GM21381 (cell line): Measurements from ENCODE around the gene LYL1.

ENCODE experiments used
- ATAC-seq: cut with Tn5 transposase; IDR thresholded peaks from one replicate; pipeline ENCODE4 v1.9.1; 2021; ENCODE audit warnings: mild to moderate bottlenecking, moderate library complexity; ENCODE audit not compliant: unreplicated experiment

LYL1 gene

DNA sequence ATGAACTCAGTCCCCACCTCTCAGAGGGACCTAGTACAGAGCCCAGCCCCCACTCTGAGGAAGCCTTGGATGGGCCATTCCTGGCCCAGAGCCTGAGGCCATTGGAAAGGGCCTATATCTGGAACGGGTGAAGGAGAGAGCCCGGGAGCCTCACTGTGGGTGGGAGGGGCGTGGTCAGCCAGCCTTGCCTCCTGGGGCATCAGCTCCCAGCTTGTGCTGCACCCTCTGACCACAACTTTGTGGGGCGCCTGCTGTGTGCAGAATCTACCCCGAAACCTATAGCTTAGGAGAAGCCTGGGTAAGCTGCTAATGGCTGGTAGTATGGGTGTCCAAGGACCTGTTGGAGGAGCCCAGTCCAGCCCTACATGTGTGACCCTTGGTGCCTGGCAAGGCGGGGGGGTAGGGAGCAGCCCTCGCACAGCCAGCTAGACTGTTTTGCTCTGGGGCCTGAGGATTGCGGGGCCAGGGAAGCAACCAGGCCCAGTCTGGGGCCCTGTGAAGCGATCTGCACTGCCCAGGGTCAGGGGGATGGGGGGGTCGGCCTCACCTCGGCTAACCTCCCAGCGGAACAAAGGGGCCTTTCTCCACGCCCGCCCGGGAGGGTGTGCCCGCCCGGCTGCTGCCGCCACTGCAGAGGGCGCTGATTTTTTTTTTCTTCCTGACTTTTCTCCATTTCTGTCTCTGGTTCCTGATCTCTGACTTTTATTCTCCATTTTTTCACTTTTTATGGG is 42.3 kb downstream of the LYL1 start:
- ATAC-seq = no peak

DNA sequence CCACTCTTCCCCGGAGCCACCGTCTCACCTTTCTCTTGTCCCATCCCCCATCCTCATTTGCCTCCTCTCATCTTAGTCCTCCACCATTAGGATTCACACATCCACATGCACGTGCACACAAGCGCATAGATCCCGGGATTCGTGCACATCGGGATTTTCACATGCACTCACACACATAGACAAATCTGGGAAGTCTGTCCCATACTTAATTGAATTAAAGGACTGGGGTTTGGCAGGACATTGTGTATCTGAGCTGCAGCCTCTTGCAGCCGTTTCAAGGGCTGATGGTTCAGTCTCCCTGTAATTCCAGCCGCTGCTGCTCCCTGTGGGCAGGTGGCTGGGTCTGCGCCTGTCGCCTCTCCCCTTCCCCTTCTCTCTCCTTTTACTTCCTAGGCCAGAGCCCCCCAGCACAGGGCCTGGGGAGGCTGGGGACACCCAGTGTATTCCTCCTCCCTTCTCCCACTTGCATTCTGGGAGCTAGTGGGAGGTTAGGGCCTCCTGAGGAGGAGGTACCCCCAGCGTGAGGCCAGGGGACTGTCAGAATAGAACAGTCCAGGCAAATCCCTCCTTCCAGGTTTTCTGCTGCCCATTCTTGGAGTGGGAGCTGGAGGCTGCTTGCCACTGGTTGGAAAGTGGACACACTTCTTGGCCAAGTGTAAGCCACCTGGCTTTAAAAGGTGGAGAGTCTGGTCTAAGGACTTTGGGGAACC is 43.6 kb downstream of the LYL1 start:
- no peak for ATAC-seq

DNA sequence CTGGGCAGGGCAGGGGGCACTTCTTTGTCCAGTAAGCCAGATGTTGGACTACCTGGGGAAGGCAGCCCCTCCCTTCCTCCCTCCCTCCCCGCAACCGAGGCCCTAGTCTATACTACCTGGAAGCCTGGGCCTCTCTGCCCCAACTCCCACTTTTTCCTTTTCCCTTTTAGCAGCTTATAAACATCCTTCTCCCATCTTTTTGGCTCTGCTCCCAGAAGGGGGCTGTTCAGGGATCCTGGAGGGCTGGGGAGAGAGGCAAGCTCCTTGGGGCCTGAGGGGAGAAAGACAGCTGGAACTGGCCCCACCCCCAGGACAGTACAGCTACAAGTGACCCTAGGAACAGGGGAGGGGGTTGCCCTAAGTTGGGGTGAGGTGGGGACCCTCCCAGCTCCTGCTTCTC is 44.9 kb downstream of the LYL1 start:
- ATAC-seq = no peak

DNA sequence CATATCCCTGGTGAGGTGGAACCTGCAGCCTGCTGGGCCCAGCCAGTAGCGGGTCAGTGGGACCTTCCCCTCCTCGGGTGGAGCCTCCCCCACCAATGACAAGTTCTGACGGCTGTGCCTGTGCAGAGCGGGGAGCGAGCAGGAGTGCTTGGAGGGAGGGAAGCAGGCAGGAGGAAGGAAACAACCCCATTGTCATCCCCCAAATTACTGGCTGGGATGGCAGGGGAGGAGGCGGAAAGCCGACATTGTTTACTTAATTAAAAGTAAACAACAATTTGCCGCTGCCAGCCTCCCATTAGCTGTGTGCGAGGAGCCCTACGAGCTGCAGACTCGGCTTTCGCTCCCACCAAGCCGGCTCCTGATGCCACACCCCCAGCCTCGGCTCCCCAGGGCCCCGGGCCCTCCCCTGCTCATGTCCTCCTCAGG is 45.5 kb downstream of the LYL1 start:
- ATAC-seq = no peak

DNA sequence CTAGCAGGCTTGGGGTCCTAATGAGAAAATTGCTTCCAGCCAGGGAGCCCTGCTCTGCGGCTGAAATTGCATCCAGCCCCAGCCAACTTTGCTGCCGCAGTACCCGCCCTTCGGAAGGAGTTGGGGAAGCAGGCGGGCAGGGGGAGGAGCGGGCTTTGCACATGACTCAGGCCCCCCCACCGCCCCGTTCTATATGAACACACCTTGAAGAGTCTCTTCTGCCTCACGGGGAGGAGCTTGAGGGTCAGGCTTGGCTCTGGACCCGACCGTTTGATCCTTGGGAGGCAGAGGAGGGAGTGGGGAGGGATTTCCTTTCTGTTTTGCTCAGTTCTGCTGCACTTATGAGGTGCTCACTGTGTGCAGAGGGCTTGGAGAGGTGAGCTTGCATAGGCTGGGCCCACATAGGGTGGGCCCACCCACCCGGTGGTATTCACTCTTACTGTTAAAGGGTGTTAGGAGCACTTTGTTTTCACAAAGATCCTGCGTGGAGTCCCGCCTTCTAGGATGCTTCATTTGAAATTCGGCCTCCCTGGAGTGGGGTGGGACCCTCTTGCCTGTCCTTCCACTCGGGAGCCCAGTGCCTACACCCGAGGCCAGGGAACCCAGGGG is 46.5 kb downstream of the LYL1 start:
- ATAC-seq = no peak

DNA sequence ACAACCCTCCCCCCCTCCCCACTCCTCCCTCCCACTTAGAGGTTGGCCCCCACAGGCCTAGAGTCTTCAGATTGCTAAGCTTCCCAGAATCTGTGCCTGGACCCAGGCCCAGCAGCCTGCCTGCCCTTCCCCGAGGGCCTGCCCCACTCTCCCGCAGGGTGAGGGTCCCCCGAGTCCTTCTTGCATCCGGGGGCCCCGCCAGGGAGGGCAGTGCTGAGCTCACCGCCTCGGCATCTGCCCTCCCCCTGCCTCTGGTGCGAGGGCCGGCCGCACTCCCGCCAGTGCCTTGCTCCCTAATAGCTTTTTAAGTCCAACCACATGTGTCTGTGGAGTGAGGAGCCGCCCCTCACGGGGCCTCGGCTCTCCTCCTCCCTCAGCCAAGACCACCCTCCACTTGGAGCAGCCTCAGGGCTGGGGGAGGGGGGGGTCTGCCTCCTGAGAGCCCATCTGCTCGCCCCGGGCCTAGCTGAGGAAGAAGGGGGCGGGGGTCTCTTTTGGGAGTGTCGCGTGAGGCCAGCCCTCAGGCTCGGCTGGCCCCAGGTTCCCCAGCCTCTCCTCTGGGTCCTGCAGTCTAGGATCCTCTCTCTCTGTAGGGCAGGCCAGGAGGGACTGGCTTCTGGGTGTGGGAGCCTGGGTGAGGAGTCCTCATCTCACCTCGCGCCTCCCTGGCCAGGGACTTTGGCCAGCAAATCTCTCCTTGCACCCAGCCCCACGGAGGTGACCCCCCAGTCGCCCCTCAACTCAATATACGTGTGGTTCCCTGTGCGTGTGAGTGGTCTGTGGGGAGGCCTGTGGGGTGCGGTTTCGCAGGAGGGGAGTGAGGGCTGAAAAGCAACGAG is 47.2 kb downstream of the LYL1 start:
- ATAC-seq = no peak

DNA sequence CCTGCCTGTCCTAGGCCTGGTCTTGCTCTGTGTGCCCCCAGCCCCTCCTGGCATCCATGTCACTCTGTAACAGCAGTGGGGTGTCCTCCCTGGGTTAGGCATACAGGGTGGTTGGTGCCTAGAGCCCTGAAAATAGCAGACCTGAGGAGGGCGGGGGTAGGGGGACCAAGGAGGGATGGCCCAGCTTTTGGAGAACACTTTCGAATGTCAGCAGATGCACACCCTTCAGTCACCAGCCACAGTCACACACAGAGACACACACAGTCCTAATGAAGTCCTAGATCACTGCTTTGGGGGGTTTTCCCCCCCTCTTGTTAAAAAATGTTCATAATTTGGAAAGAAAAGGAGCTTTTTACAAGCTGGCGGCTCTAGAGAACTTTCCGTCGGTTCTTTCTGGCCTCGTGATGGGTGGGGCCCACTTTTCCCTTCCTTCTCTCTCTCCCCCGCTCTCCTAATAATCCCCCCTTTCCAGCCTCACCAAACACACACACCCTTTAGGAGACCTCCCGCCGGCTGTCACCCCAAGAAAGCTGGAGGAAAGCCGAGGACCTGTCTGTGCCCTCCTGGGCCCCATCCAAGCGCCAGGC is 47.9 kb downstream of the LYL1 start:
- no peak for ATAC-seq

DNA sequence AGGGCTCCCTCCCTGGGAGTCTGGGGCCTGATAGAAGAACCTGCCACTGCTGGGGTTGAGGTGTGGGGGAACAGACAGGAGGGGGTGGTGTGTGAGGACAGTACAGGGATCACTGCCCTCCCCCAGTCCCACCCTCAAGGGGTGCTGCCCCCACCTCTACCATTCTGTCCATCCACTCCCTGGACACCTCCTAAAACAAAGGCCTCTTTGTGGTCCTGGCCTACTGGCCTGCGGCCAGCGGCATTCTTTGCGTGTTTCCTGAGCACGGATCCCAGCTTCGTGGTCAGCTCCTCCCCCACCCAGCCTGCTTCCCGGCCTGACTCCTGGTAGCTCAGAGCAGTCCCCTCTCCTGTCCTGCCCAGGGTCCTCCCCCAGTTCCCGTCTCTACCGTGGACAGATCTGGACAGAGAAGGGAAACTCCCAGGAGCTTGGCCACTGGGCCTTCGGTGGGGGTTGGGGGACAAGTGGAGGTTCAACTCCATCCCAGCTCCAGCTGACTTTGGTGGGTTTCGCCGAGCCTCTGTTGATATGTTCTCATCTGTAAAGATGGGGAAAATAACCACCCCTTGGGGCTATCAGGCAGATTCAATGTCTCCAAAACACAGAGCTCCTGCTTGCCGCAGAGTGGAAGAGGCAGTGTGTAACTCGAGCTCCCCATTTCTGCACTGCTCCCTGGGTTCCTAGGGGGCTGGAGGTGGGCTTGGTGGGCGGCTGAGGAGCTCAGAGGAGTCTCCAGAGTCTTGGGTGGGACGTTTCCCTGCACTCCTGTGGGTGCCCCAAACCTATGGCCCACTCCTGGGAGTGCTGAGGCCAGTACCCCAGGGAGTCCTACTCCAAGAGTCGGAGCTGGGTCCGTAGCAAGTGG is 48.7 kb downstream of the LYL1 start:
- ATAC-seq = no peak

DNA sequence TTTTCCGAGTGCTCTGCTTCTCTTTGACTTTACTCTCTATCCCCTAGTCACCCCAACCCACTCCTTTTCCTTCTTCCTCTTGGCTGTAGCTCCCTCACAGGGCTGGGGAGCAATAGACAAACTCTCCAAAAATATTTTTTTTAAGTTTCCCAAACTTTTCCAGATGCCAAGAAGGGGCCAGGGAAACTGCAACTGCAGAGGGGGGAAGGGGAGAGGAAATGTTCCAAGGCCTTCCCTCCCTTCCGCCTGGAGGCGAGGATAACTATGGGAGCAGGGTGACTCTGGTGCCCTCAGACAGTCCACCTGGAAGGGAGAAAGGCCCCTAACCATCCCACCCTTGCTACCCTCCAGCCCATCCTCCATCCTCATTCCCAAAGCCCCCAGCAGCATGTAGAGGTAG is 49.4 kb downstream of the LYL1 start:
- no peak for ATAC-seq

DNA sequence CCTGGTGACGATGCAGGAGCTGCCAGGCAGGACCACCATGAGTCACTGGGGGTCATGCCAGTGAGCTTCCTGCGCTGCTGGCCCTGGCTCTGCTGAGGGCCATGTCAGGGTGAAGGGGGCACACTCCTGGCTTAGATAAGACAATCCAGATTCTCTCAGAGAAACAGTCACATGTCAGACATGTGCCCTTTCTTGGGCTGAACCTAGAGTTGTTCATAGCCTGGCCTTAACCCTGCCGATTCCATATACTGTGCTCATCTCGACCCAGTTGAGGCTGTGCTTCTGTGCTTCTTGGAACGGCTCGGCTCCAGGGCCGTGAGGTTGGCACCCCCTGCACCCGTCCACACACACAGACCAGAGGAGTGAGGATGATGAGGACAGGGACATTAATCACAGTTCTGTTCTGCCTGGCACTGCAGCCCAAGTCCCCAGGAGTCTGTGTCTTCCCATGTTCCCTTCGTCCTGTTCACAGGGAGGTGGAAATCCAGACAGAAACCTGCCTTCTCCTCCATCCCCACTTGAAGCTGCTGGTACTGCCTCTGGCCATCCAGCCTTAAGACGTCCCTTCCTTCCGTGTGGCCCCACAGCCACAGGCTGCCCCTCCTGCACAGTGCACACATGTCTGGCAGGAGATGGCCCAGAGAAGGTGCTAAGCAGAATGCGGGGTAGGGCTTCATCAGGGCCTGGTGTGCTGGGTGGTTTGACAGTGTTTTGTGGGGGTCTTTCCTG is 50.0 kb downstream of the LYL1 start:
- no peak for ATAC-seq

DNA sequence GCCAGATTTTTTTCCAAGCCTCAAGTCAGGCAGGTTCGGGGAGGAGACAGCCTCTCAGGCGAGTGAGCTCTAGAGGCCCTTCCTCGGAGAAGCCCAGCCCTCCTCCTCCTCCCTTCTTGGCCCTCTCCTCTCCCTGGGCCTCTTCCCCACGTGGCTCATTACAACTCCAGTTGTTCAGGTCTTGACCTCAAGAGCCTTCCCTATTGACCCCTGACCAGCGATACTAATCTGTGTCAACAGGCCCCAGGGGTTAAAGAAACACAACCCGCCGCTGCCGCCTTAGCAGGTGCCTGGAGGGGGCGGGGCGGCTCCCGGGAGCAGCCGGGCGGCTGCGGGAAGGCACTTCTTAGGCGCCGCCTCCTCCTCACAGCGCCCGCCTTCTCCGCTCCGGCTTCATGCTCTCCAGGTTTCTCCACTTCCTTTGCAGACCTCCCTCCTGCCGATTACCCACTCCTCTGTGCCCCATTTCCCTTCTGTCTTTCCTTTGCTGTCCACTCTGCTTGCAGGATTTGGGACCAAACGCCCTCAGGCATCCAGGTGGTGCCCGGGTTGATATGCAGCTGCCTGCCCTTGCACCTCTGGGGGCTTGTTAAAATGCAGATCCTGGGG is 51.0 kb downstream of the LYL1 start:
- no peak for ATAC-seq

DNA sequence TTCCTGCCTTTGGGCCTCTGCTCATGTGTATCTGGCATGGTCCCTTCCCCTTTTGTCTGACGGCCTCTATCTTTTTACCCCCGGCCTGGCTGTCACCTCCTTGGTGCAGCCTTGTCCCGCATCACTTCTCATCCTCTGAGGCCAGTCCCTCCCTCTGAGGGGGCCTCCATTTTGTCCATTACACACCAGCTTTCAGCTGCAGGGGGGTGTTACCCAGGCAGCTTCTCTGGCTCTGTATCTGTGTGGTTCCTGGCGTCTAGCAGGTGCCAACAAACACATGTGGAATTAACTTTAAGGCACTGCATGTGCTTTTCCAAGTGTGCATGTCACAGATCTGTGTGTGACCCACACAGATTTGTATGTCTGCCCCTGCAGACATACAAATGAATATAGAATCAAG is 52.4 kb downstream of the LYL1 start:
- ATAC-seq = no peak
